Right kidney (tissue), 1 donor: ENCODE results near the gene SERPIND1.
"Not testable (repeated sequence)": the region's sequence is repeated elsewhere in the genome, so short reads cannot be mapped to it uniquely, and the experiment has no call there.

ENCODE experiments used
- DNase-seq: peaks from one replicate; pipeline ENCODE4 v3.0.0-alpha.2; 2016

The SERPIND1 gene

DNA sequence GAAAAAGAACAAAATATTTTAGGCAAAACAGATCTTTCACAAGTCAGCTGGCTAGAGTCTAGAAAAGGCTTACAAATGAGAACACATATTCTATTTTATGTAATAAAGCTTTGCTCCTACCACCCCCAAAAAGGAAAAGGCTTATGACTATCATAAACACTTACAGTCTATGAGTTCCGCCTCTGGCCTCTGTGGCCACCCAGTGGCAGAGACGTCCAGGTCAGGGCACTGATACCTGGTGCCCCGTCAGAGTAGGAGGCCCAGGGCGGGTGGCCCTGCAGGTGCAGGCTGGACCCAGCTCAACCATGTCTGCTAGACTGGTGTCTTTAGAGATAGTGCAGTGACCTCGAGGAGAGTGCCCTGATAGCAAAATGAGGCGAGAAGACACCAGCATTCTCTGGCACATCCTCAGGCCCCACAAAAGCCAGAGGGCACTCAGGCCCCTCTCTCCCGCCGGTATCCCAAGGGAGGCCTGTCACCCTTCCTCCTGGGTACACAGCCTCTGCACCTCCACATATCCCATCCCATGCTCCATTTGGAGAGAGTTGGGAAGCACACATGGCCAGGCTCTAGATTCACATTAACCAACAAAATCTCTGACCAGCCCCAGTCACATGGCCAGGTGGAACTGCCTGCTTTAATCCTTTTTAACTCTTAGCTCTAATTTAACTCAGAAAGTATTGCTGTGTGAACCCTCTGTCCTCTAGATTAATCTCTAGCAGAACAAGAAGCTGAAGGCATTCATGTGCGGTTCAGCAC is 27.3 kb upstream of the SERPIND1 start:
- no peak for DNase-seq

DNA sequence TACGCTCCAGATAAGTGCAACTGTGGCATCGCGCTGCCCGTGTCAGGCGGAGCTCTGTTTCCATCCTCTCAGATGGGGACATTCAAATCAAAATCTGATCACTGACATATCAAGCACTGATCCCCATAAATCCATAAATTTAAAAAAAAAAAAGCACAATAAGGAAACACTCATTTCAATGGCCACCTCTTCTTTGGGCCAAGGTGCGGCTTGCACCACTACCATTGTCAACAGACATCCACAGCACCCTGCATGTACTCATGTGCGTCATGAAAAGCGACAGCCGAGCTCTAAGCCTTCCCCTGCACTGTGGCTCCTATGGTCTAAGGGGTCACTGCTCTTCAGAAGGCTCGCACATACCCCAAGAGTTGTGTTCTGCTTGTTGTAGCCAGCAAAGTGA is 26.7 kb upstream of the SERPIND1 start:
- DNase-seq = no peak

DNA sequence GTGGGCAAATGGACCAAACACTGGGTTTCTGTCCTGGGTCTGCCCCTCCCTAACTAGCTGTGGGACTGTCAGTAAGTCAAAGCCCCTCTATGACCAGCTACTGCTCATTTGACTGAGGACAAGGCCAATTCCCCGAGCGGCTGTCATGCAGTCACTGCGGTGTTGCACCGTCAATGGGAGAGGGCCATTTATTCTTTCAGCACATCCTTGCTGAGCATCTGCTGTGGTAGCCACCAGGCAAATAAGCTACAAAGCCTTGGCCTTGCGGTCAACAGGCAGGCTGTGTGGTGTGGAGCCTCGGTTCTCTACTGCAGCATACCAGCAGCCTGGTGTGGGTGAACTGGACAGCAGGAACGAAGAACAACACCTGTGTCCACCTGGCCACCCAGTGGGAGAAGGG is 25.8 kb upstream of the SERPIND1 start:
- no peak for DNase-seq

DNA sequence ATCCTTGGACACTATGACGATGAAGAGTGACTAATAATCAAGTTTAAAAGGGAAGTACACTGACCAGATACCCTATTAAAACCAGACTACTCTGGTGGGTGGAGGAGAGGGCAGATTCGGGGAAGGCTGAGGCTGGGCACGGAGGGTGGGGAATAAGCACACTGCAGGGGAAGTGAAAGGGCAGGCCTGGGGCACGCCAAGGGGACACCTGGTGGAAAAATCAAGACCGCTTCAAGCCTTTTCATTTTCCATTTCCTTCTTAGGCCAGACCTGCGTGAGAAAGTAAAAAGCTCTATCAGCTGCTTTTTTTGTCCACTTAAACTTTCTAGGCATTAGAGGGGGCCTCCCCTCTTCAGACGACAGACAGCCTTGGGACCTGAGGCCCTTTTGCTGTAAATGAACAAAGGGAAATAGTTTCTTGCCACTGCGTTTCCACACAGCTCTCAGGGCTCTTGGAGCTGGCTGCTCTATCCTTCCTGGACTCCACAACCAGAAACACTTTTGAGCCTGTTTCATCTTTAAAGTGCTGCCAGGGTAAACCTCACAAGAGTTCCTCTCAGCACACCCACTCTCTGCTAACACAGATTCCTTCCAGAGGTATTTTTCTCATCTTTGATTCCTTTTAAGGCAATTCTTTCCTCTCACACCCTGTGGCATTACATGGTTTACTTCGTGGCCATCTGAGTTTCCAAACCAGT is 25.0 kb upstream of the SERPIND1 start:
- DNase-seq = no peak

DNA sequence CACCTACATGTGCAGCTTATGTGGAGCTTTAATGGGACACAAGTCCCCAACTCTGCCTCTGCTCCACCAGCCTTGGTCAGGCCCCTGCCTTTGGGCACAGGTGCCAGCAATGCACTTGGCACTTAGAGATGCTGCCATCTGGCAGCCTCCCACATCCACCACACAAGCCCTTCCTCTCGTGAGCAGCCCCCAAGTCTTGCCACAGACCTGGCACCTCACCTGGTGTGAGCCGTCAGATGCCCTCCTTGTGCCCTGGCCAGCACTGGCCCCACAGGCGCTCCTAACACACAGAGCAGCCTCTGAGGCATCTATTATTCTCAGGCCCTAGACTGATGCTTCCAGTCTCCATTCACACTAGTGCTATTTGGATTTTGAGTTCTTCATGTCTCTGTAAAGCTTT is 24.5 kb upstream of the SERPIND1 start:
- no peak for DNase-seq

DNA sequence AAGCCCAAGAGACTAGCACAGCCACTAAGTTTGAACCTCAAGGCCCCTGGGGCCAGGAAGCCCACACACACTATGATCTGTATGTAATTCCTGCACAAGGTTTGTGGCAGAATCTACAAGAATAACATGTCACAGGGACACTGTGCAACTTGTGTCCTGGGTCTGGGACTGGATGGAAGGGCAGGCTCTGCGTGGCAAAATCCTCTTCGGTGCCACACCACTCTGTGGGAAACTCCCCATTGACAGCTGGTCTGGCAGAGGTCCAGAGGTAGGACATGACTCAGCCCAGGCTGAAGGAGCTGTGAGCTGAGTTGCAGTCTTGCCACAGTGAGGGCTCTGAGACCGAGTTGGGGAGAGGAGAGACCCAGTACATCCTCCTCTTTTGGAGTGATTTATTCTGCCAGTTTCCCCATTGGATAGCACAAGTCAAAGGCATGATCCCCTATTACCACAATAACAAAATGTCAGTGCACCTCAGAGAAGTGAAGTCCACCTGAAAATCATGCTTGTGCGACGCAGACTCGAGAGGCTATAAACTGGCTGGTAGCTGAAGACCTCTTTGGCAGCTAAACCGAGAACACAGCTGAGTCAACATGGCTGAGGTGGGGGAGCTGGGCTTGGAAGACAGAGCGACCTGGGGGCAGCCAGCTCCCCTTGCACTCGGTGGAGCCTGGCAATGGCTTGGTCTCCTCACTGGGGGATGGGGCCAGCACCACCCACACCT is 23.3 kb upstream of the SERPIND1 start:
- peak; percentile 6 for DNase-seq

DNA sequence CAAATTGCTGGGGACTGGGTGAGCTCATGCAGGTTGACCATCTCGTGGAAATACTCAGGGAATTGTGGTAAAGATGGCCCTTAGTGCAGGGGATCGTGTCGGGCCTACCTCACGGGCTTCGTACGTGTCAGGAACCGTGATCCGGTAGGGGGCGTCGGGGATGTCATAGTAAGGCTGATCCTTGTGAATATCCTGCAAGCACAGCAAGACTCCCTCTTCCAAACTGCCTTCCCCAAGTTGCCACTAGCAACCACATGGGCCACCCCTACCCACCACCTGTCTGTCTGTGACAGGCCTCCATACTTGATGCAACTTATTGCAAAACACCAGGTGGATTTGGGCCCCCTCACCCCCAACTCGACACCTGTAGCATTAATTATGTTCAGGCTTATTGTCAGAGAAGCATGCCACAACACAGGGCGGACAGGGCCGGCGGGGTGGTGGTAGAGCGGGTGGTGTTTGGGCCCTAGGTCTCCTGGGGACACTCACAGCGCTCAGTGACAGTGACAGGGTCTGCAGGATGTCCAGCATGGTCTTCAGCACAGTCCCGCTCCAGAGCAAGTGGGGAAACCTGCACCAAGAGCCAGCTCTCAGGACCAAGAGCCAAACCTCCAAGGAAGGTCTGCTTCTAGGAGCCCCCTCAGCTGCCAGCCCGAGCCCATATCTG is 22.6 kb upstream of the SERPIND1 start:
- DNase-seq = no peak

DNA sequence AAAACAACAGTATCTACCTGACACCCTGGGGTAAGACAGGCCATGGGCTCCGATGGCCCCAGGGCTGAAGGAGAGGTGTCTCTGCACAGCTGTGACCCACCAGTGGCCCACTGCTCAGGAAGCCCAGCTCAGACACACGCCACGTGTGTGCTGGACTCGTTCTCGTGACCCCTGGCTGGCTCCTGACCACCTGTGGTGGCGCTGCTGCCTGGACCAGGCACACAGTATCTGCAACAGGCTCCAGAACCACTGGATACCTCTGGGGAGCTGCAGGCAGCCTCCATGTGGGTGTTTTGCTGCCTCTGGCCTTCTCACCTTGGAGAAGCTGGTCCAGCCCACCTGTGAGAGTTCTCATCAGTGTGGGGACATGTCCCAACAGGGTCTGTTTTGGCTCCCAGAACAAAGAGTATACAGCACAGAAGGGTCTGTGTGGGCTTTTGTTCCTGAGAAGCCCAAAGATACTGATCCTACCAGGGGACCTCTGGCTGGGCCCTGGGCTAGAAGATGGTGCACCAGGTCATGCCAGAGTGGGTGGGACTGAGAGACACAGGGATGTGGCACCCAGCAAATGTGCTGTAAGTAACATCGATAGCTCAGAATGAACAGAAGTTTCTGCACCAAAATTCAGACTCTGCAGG is 21.7 kb upstream of the SERPIND1 start:
- DNase-seq = no peak

DNA sequence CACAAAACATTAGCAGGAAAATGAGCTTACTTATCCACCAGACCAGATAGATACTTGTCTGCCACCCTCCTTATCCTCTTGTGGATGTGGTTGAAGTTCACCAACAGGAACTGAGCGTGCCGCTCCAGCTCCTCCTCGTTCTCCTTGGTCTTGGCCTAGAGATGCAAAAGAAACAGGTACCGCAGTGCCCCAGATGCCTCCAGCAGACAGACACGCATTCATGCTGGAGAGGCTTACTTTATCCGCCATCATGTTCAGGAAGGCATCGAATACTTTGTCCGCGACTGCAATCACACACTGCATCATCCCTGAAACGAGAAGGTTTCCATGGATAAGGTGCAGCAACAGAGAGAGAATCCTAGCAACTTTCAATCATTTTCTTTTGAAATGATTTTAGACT is 21.0 kb upstream of the SERPIND1 start:
- no peak for DNase-seq

DNA sequence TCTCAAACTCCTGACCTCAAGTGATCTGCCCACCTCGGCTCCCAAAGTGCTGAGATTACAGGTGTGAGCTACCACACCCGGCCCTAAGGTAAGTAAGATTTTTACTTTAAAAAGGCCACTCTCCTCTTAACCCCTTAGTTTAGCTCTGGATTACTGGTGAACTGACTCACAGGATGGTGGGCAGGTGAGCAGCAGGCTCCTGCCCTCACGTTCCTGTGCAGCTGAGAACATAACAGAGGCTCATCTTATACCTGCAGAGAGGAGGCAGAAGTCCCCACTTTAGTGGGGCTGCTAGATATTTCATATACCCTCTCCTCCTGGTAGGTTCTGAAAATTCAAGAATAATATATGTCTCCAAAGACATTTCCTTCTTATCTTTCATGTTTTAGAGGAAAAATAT is 17.1 kb upstream of the SERPIND1 start:
- no peak for DNase-seq

DNA sequence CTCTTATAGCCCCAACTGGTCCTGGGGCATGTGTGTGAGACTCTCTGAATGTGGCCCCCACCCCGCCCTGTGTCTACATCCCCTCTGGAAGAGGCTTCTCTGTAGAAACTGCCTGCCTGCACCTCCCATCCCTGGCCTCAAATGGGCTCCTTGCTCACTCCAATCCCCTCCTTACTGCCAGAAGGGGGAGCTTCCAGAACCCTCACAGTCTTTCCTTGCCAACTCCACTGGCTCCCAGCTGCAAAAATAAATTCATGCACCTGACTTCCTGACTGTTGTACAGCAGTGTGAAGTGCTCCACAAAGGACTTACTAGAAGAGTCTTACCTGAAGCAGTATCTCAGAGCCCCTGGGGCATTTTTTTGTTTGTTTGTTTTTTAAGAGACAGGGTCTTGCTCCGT is 15.2 kb upstream of the SERPIND1 start:
- no peak for DNase-seq

DNA sequence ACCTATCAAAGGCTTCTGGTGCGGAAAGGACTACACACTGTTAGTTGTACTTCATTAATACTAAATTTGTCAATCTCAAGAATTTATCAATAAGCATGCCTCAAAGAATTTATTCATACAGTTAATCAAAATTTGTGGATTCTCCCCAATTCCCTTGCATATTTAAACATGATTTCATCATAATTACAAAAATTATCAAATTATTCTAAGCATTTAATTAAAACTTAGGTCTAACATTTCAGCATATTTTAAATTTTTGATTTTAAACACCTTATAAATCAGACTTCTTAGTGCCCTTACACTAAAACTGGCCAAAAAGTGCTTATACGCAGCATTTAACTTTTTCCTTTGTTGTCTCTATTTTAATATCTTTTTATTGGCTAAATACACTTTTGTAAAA is 13.8 kb upstream of the SERPIND1 start:
- DNase-seq = no peak

DNA sequence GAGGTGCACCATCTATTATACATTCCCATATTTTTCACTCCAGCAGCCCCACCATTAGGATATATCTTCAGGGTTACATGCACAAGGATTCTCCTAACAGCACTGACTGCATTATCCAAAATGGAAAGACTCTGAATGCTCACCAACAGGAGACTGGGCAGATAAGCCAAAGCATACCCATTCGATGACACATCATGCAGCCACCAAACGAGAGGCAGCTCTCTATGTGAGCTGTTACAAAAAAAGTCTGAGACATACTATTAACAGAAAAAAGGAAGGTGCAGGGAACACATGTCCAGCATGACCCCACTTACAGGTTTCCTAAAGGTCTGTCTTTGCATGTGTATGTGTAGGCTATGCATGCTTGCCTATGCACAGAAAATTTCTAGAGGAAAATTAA is 12.4 kb upstream of the SERPIND1 start:
- no peak for DNase-seq

DNA sequence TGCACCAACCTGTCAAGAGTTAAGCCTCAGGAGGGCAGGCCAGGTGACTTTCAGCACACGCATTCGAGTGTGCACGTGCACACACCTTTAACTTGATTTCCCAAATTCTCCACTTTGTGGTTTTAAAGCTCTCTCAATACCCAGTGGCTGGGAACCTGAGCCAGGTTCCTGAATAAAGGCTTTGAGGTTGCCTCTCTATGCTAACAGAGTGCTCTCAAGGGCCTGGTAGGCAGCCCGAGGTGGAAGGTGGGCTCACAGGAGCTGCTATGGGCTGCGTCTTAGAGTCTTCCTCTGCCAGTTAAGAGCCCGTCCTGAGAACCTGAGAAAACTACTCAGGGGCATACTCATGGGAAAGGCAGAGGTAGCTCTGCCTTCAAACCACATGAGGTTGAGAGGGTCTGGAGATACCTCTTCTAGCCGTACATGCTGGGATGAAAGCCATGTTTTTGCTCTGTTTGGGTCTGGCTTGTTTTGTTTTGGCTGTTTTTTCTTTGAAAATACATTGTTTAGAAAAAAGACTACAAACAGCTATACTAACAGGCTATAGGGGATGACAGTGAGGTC is 11.6 kb upstream of the SERPIND1 start:
- no peak for DNase-seq

DNA sequence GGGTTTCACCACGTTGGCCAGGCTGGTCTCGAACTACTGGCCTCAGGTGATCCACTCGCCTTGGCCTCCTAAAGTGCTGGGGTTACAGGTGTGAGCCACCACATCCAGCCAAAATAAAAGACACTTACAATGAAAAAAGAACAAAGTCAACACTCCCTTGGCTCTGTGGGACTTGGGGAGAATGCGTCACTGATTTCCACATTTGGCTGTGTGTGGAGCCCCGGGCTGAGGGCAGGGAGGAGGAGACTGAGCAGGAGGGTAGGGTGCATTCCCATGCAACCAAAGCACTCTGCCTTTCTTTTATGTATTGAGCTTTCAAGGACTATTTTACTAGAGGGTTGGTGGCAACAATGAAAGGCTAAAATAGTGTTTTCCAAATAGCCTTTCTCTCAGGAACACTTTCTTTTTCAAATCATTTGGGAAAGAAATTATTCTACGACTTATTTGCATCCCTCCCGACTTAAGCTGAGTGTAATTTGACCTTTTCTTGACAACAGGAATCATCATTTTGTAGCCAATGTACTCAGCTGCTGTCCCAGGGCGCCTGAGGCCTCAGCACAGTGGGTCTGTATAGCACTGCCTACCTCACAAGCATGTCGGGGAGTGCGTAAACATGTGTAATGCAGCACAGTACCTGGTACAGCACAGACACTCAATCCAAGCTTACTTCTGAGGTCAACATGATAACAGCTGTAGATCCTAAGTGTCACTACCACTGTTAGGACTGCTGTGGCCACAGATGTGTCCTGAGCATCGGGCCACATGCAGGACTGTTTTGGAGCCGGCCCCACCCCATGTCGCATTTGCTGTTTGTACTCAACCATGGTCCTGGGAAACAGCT is 10.1 kb upstream of the SERPIND1 start:
- DNase-seq = no peak

DNA sequence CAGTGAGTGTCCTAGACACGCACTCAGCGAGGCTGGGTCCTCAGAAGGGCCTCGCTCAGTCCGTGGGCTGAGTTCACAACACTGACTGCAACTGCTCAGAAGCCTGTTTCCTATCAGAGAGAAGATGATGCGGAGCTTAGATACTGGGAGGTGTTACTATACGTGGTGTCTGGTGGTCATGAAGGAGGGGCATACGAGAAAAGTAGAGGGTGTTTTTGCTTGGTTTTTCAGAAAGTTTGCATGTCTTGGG is 9.5 kb upstream of the SERPIND1 start:
- DNase-seq = no peak

DNA sequence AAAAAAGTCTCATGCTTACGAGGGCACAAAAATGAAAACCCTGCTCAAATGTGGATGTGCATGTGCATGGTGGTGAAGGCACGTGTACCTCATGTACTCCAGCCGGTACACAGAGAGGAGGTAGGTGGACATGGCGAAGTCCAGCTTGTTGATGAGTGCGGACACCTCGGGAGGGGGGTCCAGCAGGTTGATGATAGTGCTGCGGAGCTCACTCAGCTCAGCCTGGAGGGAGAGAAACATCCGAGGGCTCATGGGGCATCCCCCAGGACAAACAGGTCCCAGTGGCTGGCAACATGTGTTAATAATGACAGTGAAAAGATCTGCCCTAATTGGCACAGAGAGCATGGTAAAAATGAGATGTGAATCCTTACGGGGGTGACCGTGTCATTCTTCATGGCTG is 9.2 kb upstream of the SERPIND1 start:
- DNase-seq = no peak

DNA sequence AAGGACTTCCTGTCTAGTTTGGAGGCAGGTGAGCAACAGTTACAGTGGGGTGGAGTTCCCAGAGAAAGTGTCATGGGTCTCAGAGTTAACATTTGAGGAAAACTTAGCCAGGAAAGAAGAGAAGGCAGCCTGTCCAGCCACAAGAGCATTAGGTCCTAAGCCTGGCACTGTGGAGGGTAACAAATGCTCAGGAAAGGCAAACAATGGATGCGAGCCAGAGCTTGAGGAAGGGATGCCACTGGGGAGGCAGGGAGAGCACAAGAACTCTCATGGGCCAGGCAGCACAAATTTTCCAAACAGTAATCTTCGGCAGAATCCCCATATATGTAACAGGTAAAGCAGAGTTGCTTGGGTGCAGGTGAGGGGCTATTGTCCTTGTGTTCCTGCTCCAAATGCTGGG is 8.0 kb upstream of the SERPIND1 start:
- DNase-seq = no peak

DNA sequence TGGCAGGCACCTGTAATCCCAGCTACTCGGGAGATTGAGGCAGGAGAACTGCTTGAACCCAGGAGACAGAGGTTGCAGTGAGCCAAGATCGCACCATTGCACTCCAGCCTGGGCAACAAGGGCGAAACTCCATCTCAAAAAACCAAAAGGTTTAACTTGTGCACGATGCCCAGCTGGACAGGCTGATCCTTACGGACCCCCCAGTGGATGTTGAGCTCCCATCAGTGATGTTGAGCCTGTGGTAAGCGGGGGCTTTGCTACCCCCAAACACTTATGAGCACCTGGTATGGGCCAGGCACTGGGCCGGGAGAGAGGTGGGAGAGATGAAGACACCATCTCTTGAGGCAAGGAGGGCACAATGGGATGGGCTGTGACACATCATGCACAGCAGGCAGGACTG is 7.4 kb upstream of the SERPIND1 start:
- DNase-seq = no peak

DNA sequence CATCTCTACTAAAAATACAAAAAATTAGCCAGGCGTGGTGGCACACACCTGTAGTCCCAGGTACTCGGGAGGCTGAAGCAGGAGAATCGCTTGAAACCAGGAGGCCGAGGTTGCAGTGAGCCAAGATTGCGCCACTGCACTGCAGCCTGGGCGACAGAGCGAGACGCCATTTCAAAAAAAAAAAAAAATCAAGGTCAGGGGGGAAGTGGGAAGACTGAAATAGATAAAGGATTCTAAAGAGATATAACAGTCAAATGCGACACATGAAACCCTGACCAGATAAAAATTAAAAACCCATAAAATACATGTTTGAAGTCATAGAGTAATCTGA is 4.5 kb upstream of the SERPIND1 start:
- DNase-seq = not testable (repeated sequence)

DNA sequence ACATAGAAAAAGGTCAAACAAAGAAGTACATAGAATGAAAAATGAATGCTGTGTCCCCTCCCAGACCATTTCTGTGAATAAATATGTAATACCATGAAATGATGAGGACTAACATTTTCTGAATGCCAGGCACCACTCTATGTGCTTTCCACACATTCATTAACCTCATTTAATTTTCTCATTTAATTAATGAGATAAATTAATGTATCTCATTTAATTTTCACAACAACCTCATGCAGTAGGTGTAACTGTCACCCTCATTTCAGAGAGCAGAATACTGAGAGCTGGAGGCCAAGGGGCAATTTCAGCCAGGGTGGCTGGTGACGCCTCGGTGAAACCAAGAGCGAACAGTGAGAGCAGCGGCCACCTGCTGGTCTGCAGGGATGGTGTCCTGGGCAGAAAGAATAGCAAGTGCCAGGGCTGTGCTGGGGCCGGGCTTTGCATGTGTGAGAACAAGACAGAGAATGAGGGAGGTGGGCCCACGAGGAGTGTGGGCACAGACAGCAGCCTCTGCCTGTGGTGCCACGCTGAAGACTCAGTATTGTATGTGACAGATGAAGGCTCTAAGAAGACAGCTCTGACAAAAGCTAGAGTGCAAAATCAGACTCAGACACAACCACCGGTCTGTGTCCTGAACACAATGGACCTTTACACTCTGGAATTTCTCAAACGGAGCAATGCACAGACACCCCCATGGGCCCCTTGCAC is 1.8 kb upstream of the SERPIND1 start:
- DNase-seq = no peak
